Activated CD4-positive, CD25-positive, alpha-beta regulatory T cell treated with anti-CD3 and anti-CD28 coated beads, Interleukin-2, amount 50 U/mL, for 72 hours (primary cell): ENCODE results near the gene HIGD1B.
"Not testable (repeated sequence)": the region's sequence is repeated elsewhere in the genome, so short reads cannot be mapped to it uniquely, and the experiment has no call there.

Experiments used
- DNase-seq: peaks from one replicate; pipeline ENCODE4 v3.0.0; 2021

The HIGD1B gene

GRCh38 chr17:44847586-44847985 lies at the start of gene HIGD1B:
TSS of gene HIGD1B (plus strand) at chr17:44847883. CDS start at chr17:44848153, 270 bp downstream.
- DNase-seq: no peak

- no peak for DNase-seq
Measured at GRCh38 chr17:44798356-44798755, 49.3 kb upstream of the HIGD1B start.

GRCh38 chr17:44801880-44802279 lies 45.8 kb upstream of the HIGD1B start:
- DNase-seq: no peak

- no peak for DNase-seq
Measured at GRCh38 chr17:44804302-44805089, 43.2 kb upstream of the HIGD1B start.

DNA sequence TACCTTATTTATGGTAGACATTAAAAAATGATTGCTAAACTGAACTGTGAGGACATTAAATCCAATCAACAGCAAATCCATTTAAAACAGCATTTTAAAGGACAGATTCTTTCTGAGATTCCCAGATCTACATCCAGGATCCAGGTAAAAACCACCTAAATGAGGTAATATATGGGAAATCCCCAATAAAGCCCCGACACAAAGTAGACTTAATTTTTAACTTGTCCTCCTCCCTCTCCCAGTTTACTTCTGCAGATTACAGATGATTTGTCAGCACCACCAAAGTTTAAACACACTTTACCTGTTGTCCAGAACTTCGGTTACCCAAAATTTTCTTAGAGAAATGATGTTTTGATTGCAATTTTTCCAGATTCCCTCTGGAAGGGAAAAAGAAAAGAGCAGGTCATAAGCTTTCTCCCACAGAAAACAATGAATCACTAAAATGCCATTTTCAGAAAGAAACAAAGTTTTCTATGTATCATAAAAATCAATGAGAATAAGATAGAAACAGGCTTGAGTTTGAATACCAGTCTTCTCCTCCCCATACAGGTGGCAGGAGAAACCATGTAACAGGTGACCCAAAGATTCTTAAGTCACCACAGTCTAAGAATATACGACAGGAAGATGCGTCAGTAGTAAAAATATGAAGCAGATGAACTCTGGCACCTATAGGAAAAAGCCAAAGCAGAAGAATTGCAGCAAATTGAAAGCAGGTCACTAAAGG lies 40.4 kb upstream of the HIGD1B start:
- no peak for DNase-seq

DNA sequence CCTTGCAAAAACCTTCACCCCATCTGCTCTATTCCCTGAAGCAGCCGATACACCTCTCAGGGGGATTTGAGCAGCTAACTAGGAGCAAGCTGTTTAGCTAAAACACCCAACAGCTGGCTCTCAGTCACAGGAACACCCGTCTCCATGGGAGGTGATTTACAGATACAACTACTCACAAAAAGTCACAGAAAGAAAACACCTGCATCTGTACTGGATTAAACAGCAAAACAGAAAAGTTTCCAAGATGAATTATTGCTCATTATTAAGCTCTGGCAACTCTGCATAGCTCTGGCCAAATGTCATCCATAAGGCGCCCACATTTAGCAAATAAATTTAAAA lies 39.9 kb upstream of the HIGD1B start:
- DNase-seq: no peak

DNA sequence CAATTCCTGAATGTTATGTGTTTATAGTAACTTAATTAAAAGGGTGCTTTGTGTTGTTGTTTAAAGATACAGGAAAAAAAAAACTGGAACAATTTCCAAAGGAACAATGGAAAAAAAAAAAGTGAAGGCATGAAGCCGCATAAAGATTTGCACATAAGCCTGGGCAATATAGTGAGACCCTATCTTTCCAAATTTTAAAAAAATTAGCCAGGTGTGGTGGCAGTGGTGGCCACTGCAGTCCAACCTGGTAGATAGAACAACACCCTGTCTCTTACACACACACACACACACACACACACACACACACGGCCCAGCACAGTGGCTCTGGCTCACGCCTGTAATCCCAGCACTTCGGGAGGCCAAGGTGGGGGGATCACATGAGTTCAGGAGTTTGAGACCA lies 39.5 kb upstream of the HIGD1B start:
- no peak for DNase-seq

- not testable (repeated sequence) for DNase-seq
Measured at GRCh38 chr17:44808656-44809388, 38.9 kb upstream of the HIGD1B start.

DNA sequence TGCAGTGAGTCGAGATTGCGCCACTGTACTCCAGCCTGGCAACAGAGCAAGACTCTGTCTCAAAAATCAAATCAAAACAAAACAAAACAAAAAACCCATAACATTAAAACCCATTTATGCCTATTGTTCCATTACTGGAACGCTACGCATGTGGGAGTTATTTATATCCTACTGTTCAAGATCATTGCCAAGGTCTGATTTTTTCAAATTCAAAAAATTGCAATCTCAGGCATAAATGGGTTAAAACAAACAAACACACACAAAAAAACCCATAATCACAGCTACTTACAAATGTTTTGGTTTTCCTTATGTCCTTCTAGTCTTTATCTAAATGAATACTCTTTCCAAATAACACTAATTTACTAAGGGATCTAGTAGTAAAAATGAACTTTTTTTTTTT lies 35.4 kb upstream of the HIGD1B start:
- no peak for DNase-seq

DNA sequence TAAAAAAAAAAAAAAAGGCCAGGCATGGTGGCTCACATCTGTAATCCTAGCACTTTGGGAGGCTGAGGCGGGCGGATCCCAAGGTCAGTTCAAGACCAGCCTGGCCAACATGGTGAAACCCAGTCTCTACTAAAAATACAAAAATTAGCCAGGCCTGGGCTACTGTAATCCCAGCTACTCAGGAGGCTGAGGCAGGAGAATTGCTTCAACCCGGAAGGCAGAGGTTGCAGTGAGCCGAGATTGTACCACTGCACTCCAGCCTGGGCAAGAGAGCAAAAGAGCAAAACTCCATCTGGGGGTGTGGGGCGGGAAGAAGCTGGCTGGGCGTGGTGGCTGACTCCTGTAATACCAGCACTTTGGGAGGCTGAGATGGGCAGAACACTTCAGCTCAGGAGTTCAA lies 29.2 kb upstream of the HIGD1B start:
- DNase-seq: not testable (repeated sequence)

DNA sequence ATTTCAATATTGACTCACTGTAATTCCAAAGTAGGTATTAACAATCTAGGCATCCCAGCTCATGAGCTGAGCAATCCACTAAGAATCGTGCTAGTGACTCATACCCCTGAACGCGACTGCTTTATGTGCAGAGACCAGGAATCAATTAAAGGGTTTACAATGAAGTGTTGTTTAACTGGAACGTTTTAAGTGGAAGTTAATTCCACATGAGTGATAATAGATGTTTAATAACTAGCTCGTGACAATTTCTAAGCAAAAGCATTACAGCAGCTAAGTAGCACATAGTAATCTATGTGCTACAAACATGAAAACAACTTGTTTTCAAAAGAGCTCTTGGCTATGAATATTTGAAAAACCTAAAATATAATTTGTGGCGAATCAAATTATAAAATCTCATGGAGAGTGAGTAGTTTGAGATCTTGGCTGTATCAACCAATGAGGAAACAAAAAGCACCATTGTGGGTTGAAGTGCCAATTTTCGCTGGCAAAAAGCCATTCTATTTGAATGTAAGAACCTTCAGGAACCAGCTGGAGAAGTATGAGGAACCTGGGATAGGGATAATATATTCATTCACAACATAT lies 27.0 kb upstream of the HIGD1B start:
- no peak for DNase-seq

- DNase-seq: not testable (repeated sequence)
Measured at GRCh38 chr17:44825236-44825635, 22.4 kb upstream of the HIGD1B start.

DNA sequence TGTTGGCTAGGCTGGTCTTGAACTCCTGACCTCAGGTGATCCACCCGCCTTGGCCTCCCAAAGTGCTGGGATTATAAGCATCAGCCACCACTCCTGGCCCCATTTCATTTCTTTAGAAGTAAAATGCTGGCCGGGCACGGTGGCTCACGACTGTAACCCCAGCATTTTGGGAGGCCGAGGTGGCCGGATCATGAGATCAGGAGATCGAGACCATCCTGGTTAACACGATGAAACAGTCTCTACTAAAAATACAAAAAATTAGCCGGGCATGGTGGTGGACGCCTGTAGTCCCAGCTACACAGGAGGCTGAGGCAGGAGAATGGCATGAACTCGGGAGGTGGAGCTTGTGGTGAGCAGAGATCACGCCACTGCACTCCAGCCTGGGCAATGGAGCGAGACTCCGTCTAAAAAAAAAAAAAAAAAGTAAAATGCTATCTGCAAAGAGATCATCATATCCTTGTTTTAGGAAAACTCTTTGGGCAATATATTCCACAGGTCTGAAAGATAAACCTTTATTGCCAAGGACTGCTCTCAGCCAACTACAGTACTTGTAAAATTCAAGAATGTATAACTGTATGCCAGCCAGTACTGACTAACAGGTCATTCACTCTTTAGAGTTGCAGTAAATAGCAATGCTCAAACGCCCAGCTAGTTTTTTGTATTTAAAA lies 21.4 kb upstream of the HIGD1B start:
- no peak for DNase-seq

GRCh38 chr17:44827863-44828262 lies 19.8 kb upstream of the HIGD1B start:
- DNase-seq: no peak

DNA sequence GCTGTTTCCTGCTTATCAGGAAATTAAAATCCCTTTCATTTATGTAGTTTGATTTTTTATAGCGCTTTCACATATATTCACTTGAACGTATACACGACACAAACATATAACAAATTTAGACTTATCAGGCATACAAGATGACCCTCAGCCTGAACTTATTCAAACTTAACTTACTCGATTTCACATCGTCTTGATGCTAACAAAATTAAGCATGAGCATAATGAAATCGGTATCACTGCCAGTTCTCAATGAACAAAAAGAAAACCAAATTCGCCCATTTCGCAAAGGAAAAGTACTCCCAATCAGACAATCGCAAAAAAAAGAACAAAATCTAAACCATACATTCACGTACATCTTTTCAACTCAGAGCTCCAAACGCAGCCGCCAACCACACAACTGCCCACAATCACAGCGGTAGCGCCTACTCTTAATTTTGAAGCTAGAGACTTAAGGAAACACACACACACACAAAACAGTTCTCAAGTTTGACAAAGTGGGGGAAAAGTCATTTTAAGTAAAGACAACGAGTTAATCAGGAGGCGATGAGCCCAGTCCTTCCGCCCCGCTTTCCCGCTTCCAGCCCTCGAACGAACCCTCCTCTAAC lies 18.7 kb upstream of the HIGD1B start:
- no peak for DNase-seq

DNA sequence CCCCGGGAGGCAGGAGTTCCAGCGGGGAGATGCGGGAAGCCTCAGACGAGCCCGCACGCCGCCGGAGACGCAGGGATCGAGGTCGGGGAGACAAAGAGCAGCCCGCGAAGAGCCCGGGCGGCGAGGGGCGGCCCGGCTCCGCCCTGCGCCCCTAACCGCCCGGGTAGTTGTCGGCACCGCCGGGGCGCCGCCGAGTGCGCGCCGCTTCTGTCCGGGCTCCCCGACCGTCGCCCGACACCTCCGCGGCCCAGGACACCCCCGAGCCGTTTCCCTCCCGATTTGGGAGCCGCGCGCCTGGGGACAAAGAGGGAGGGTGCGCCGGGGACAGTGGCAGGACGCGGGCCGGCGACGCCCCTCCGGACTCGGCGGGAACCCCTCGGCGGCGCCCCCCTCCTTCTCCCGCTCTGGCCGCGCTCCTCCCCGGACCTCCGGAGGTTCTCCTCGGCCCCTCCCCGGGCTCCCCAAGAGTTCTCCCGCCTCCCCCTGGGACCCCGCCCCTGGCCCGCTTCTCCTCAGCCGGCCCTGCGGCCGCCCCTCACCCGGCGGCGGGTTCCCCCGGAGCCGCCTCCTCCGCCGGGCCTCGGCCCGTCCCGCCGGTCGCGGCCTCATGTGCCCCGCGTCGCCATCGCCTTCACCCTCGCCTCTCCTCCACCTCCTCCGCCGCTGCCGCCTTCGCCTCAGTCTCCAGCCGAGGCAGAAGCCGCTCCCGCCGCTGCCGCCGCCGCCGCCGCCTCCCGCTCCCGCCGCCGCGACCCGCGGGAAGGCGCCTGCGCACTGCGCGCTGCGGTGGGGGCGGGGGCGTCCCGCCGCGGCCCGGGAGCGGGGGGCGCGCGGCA lies 17.9 kb upstream of the HIGD1B start, which contains the start of gene GJC1:
Gene GJC1 (minus strand): TSS at position 765 of the 836 bp plus-strand sequence. CDS start 24,470 bp downstream, outside the sequence.
- DNase-seq: peak; percentile 39

GRCh38 chr17:44830359-44831288 lies 17.1 kb upstream of the HIGD1B start:
- DNase-seq: peak; percentile 32

GRCh38 chr17:44831371-44831770 lies 16.3 kb upstream of the HIGD1B start:
- DNase-seq: no peak

GRCh38 chr17:44832805-44833204 lies 14.9 kb upstream of the HIGD1B start:
- no peak for DNase-seq

GRCh38 chr17:44837196-44837595 lies 10.5 kb upstream of the HIGD1B start:
- no peak for DNase-seq
